HepG2 (cell line): ENCODE results near the gene TTLL11. TPM values are rescaled to one million over a fixed set of nuclear protein-coding genes. Genes with fewer than 3 reads are reported as not detected.

Experiments used
- FIP1L1 ChIP-seq: fragments of 200-400 bp; formaldehyde crosslinking; IDR thresholded peaks from 2 replicates; pipeline ENCODE4 v1.6.1; 2018; ENCODE audit warnings: low read depth, mild to moderate bottlenecking, low read length, moderate library complexity, borderline replicate concordance; ENCODE audit not compliant: insufficient read depth
- GZF1 ChIP-seq: sonication (generic); formaldehyde crosslinking; IDR thresholded peaks from 2 replicates; pipeline ENCODE4 v1.5.1; 2020; ENCODE audit warnings: mild to moderate bottlenecking, missing genetic modification reagents
- HIVEP1 ChIP-seq: sonication (generic); formaldehyde crosslinking; IDR thresholded peaks from 2 replicates; pipeline ENCODE4 v1.4.0; 2020; ENCODE audit warnings: mild to moderate bottlenecking, missing genetic modification reagents
- IKZF1 ChIP-seq: fragments of 450-650 bp; IDR thresholded peaks from 2 replicates; pipeline ENCODE4 v1.7.1; 2016
- PCBP1 ChIP-seq: fragments of 200-400 bp; formaldehyde crosslinking; IDR thresholded peaks from 2 replicates; pipeline ENCODE4 v1.6.1; 2017; ENCODE audit warnings: mild to moderate bottlenecking, low read depth, low read length, borderline replicate concordance
- POLR2AphosphoS2 ChIP-seq: IDR thresholded peaks from 2 replicates; pipeline ENCODE4 v1.6.1; 2011; ENCODE audit warnings: low read depth, low read length, improper control_type of control experiment
- SAP130 ChIP-seq: IDR thresholded peaks from 2 replicates; pipeline ENCODE4 v1.6.1; 2016; ENCODE audit warnings: low read depth
- SMYD3 ChIP-seq: sonication (generic); formaldehyde crosslinking; IDR thresholded peaks from 2 replicates; pipeline ENCODE4 v1.8.1; 2023; ENCODE audit warnings: mild to moderate bottlenecking, missing genetic modification reagents
- TFE3 ChIP-seq: IDR thresholded peaks from 2 replicates; pipeline ENCODE4 v1.6.1; 2016
- USF2 ChIP-seq, 2 experiments: sonication (generic) in 1 of 2; formaldehyde crosslinking in 1 of 2; IDR thresholded peaks; 2 replicates each; pipeline versions ENCODE4 v1.5.1 to v1.6.1; 2011 to 2020; ENCODE audit warnings: borderline replicate concordance in 1 of 2, low read depth in 1 of 2, low read length in 1 of 2, mild to moderate bottlenecking in 1 of 2, missing genetic modification reagents in 1 of 2, moderate library complexity in 1 of 2
- XRCC5 ChIP-seq: fragments of 200-400 bp; formaldehyde crosslinking; optimal IDR thresholded peaks from 2 replicates; pipeline ENCODE3; 2017; ENCODE audit warnings: mild to moderate bottlenecking, low read length
- ZFX ChIP-seq: sonication (generic); formaldehyde crosslinking; IDR thresholded peaks from 2 replicates; pipeline ENCODE4 v1.4.0; 2020; ENCODE audit warnings: mild to moderate bottlenecking, low read depth, missing genetic modification reagents, moderate library complexity
- ZNF138 ChIP-seq: sonication (generic); formaldehyde crosslinking; IDR thresholded peaks from 2 replicates; pipeline ENCODE4 v1.5.0; 2020; ENCODE audit warnings: mild to moderate bottlenecking, low read depth, missing genetic modification reagents
- ZNF275 ChIP-seq: sonication (generic); formaldehyde crosslinking; IDR thresholded peaks from 2 replicates; pipeline ENCODE4 v1.8.0; 2022; ENCODE audit warnings: missing genetic modification reagents, mild to moderate bottlenecking, inconsistent platforms, borderline replicate concordance
- ZNF280D ChIP-seq: sonication (generic); formaldehyde crosslinking; IDR thresholded peaks from 2 replicates; pipeline ENCODE4 v1.5.1; 2020; ENCODE audit warnings: mild to moderate bottlenecking, missing genetic modification reagents
- ZNF543 ChIP-seq: sonication (generic); formaldehyde crosslinking; IDR thresholded peaks from 2 replicates; pipeline ENCODE4 v1.4.0; 2020; ENCODE audit warnings: mild to moderate bottlenecking, missing genetic modification reagents
- ZNF549 ChIP-seq: sonication (generic); formaldehyde crosslinking; IDR thresholded peaks from 2 replicates; pipeline ENCODE4 v1.5.0; 2020; ENCODE audit warnings: missing genetic modification reagents
- ZNF563 ChIP-seq: sonication (generic); formaldehyde crosslinking; IDR thresholded peaks from 2 replicates; pipeline ENCODE4 v1.8.0; 2022; ENCODE audit warnings: mild to moderate bottlenecking, moderate library complexity, missing genetic modification reagents
- ZNF629 ChIP-seq: sonication (generic); formaldehyde crosslinking; conservative IDR thresholded peaks from 2 replicates; pipeline ENCODE4 v1.5.0; 2020; ENCODE audit warnings: missing genetic modification reagents
- ZNF703 ChIP-seq: sonication (generic); formaldehyde crosslinking; IDR thresholded peaks from 2 replicates; pipeline ENCODE4 v1.5.1; 2020; ENCODE audit warnings: missing genetic modification reagents, mild to moderate bottlenecking, moderate library complexity, borderline replicate concordance
- ZNF761 ChIP-seq: sonication (generic); formaldehyde crosslinking; conservative IDR thresholded peaks from 2 replicates; pipeline ENCODE4 v1.4.0; 2020; ENCODE audit warnings: mild to moderate bottlenecking, missing genetic modification reagents
- ZNF782 ChIP-seq: sonication (generic); formaldehyde crosslinking; IDR thresholded peaks from 2 replicates; pipeline ENCODE4 v1.4.0; 2020; ENCODE audit warnings: missing genetic modification reagents, mild to moderate bottlenecking, borderline replicate concordance
- polyA plus RNA-seq, 8 experiments: library from polyadenylated mRNA; depleted of rRNA in 3 of 8; stranded (reverse) in 7 of 8; unstranded in 1 of 8; fragments of >200 nt; fragmentation: Illumina TruSeq in 4 of 8; extraction: Trizol in 4 of 8; gene quantifications; 2 replicates each; pipeline versions ENCODE4 v1.2.1 to v1.2.3, GENCODE V29; 2011 to 2016; ENCODE audit warnings: low read depth in 4 of 8, missing spikeins in 1 of 8, mixed read lengths in 1 of 8; ENCODE audit not compliant: insufficient read depth in 1 of 8
- total RNA-seq, 5 experiments: library from RNA; depleted of rRNA; stranded (reverse); fragments of >200 nt; fragmentation: Illumina TruSeq; extraction: Trizol; gene quantifications; 2 replicates each; pipeline ENCODE4 v1.2.3, GENCODE V29; 2016; ENCODE audit warnings: low read depth in 1 of 5

TTLL11 gene
- total and polyA plus RNA-seq, 2 of the 13 experiments (the other 11 are each of a cell fraction or from before 2014, with no cell fraction given): 4.5 to 5.2 TPM

GRCh38 chr9:122125509-122126330, 32.6 kb upstream of the TTLL11 start (continued):
- no peak for TF ChIP-seq USF2 (IDR thresholded peaks at IDR 0.05; ENCODE audit: low read depth, low read length)
- TF ChIP-seq USF2 (CRISPR knock-in tag; IDR thresholded peaks at IDR 0.05; ENCODE audit: borderline replicate concordance): no peak
- TF ChIP-seq SAP130: peak; percentile 56
- no peak for TF ChIP-seq GZF1 (CRISPR knock-in tag)
- no peak for TF ChIP-seq ZNF543 (CRISPR knock-in tag)
- peak; percentile 35; the same call in 1 of the 2 replicates for TF ChIP-seq ZFX
- TF ChIP-seq ZNF761 (CRISPR knock-in tag): no peak
- no peak for TF ChIP-seq TFE3 (CRISPR knock-in tag)
- peak; percentile 4 for TF ChIP-seq XRCC5
- TF ChIP-seq FIP1L1: no peak
- no peak for TF ChIP-seq IKZF1
- no peak for TF ChIP-seq POLR2AphosphoS2
- no peak for TF ChIP-seq ZNF138 (CRISPR knock-in tag)
- TF ChIP-seq ZNF549 (CRISPR knock-in tag): no peak
- TF ChIP-seq ZNF563: no peak; the same call in 1 of the 2 replicates
- TF ChIP-seq ZNF275 (CRISPR knock-in tag): no peak
- TF ChIP-seq ZNF703 (CRISPR knock-in tag): no peak
- 0 out of 2 replicates have a peak, but pooled peaks have one; percentile 73 for TF ChIP-seq PCBP1
- no peak for TF ChIP-seq ZNF782 (CRISPR knock-in tag)
- TF ChIP-seq ZNF629: no peak
- no peak for TF ChIP-seq ZNF280D (CRISPR knock-in tag)
- TF ChIP-seq HIVEP1 (CRISPR knock-in tag): no peak
- no peak for TF ChIP-seq SMYD3
